GM12878 (cell line): ENCODE measurements around the gene ANGPTL4. TPM values are rescaled to one million over a fixed set of nuclear protein-coding genes. Genes with fewer than 3 reads are reported as not detected.
"Not testable (repeated sequence)": the region's sequence is repeated elsewhere in the genome, so short reads cannot be mapped to it uniquely, and the experiment has no call there.

Source experiments
- ATAC-seq: fragments of 200-7000 bp; cut with Tn5 transposase; 3 replicates; pipeline ENCODE4 v1.9.1; 2020; ENCODE audit warnings: mild to moderate bottlenecking, moderate library complexity
- BruUV-seq: library from RNA; stranded (reverse); fragments of 400-500 nt; replicated peaks from 2 replicates; lab custom pipeline; 2021; lab: Mats Ljungman, UMichigan
- CTCF ChIA-PET: fragments of 300-600 bp; sonication (Branson Sonifier 250); formaldehyde crosslinking; extraction: SDS; loops from one replicate; lab custom pipeline; 2021; ENCODE audit warnings: inconsistent platforms; lab: Yijun Ruan, JAX
- POLR2A ChIA-PET: fragments of 350-600 bp; formaldehyde crosslinking; extraction: SDS; loops from one replicate; lab custom pipeline; 2021; ENCODE audit warnings: inconsistent platforms; lab: Charles Lee
- RAD21 ChIA-PET: fragments of 300-600 bp; sonication (Branson Sonifier 250); formaldehyde crosslinking; loops from one replicate; lab custom pipeline; 2023; ENCODE audit warnings: antibody characterized with exemption; ENCODE audit not compliant: unreplicated experiment; lab: Charles Lee
- SMC1A ChIA-PET: fragments of 300-600 bp; sonication (Branson Sonifier 250); formaldehyde crosslinking; loops from one replicate; lab custom pipeline; 2023; ENCODE audit not compliant: unreplicated experiment, uncharacterized antibody; lab: Charles Lee
- DNase-seq: peaks from one replicate; pipeline ENCODE4 v3.0.0-alpha.2; 2011; ENCODE audit warnings: low read depth, low spot score
- FAIRE-seq: peaks from 3 replicates; lab custom pipeline; 2011; peaks lifted over from hg19 to GRCh38; lab: Jason Lieb, UNC
- H2AFZ ChIP-seq: 2 replicates; pipeline ENCODE4 v1.6.0; 2011; ENCODE audit warnings: low read depth, low read length, control low read depth; ENCODE audit not compliant: control insufficient read depth
- H3K27ac ChIP-seq: 2 replicates; pipeline ENCODE4 v1.5.1; 2011; ENCODE audit warnings: control low read depth; ENCODE audit not compliant: control insufficient read depth, insufficient read depth
- H3K27me3 ChIP-seq, 2 experiments: replicated peaks in 1 of 2; 2 replicates each; pipeline versions ENCODE4 v1.6.0 to v1.6.1; 2011; ENCODE audit warnings: low read length in 1 of 2; ENCODE audit not compliant: control insufficient read depth in 2 of 2, insufficient read depth in 2 of 2
- H3K36me3 ChIP-seq, 2 experiments: 2 replicates each; pipeline ENCODE4 v1.5.1; 2011; ENCODE audit warnings: low read length in 1 of 2; ENCODE audit not compliant: control insufficient read depth in 2 of 2, insufficient read depth in 2 of 2
- H3K4me1 ChIP-seq: 2 replicates; pipeline ENCODE4 v1.6.1; 2011; ENCODE audit warnings: mild to moderate bottlenecking, low read length, moderate library complexity, mixed read lengths; ENCODE audit not compliant: control insufficient read depth, insufficient read depth
- H3K4me2 ChIP-seq: 2 replicates; pipeline ENCODE4 v1.6.0; 2011; ENCODE audit warnings: control low read depth; ENCODE audit not compliant: control insufficient read depth, insufficient read depth
- H3K4me3 ChIP-seq: fragments of 200-600 bp; sonication (generic); 2 replicates; pipeline ENCODE4 v1.5.1; 2016
- H3K79me2 ChIP-seq: 2 replicates; pipeline ENCODE4 v1.6.0; 2011; ENCODE audit warnings: low read length; ENCODE audit not compliant: control insufficient read depth, insufficient read depth
- H3K9ac ChIP-seq: 2 replicates; pipeline ENCODE4 v1.8.0; 2011; ENCODE audit warnings: low read length, control low read depth, mixed read lengths; ENCODE audit not compliant: control insufficient read depth, insufficient read depth
- H3K9me3 ChIP-seq: replicated peaks from 3 replicates; pipeline ENCODE4 v1.5.1; 2011; ENCODE audit warnings: mild to moderate bottlenecking, low read length; ENCODE audit not compliant: control insufficient read depth, insufficient read depth
- H4K20me1 ChIP-seq: 2 replicates; pipeline ENCODE4 v1.6.0; 2011; ENCODE audit not compliant: control insufficient read depth, insufficient read depth
- CBFB ChIP-seq: IDR thresholded peaks from 2 replicates; pipeline ENCODE4 v1.6.1; 2016; ENCODE audit warnings: antibody characterized with exemption, low read depth
- CEBPB ChIP-seq, 2 experiments: fragments of 150-350 bp in 1 of 2; IDR thresholded peaks; 2 replicates each; pipeline ENCODE4 v1.6.1; 2012 to 2014; ENCODE audit warnings: low read depth in 2 of 2, low read length in 2 of 2, borderline replicate concordance in 1 of 2, inconsistent platforms in 1 of 2
- CREB1 ChIP-seq: IDR thresholded peaks from 2 replicates; pipeline ENCODE4 v1.6.1; 2012; ENCODE audit warnings: low read depth, mild to moderate bottlenecking, inconsistent platforms
- HDAC6 ChIP-seq: fragments of 200-600 bp; sonication (generic); IDR thresholded peaks from one replicate; pipeline ENCODE4 v1.8.0; 2017; ENCODE audit warnings: antibody characterized with exemption; ENCODE audit not compliant: unreplicated experiment
- JUND ChIP-seq: IDR thresholded peaks from 2 replicates; pipeline ENCODE4 v1.6.1; 2012; ENCODE audit warnings: low read depth, mild to moderate bottlenecking, low read length, improper control_type of control experiment, moderate library complexity
- KDM1A ChIP-seq: fragments of 200-600 bp; sonication (generic); IDR thresholded peaks from 2 replicates; pipeline ENCODE4 v1.6.1; 2016; ENCODE audit warnings: borderline replicate concordance
- MEF2B ChIP-seq: fragments of 450-650 bp; IDR thresholded peaks from 2 replicates; pipeline ENCODE4 v1.6.1; 2018; ENCODE audit warnings: mild to moderate bottlenecking, moderate library complexity; ENCODE audit not compliant: partially characterized antibody, poor library complexity, severe bottlenecking
- NFXL1 ChIP-seq: fragments of 450-650 bp; IDR thresholded peaks from 2 replicates; pipeline ENCODE4 v1.6.1; 2017; ENCODE audit warnings: antibody characterized with exemption, mild to moderate bottlenecking, borderline replicate concordance
- PAX5 ChIP-seq: IDR thresholded peaks from 2 replicates; pipeline ENCODE4 v1.6.1; 2011; ENCODE audit warnings: low read depth, low read length, borderline replicate concordance
- PAX8 ChIP-seq: fragments of 450-650 bp; IDR thresholded peaks from 2 replicates; pipeline ENCODE4 v1.6.1; 2017; ENCODE audit warnings: mild to moderate bottlenecking, moderate library complexity
- RAD51 ChIP-seq: fragments of 450-650 bp; IDR thresholded peaks from 2 replicates; pipeline ENCODE4 v1.6.1; 2016; ENCODE audit warnings: moderate library complexity, mild to moderate bottlenecking, inconsistent platforms
- RFX5 ChIP-seq: IDR thresholded peaks from 2 replicates; pipeline ENCODE4 v1.6.1; 2011; ENCODE audit warnings: low read depth, low read length, improper control_type of control experiment
- SIN3A ChIP-seq: IDR thresholded peaks from 2 replicates; pipeline ENCODE4 v1.6.1; 2012; ENCODE audit warnings: low read depth, low read length, improper control_type of control experiment
- SMC3 ChIP-seq: IDR thresholded peaks from 2 replicates; pipeline ENCODE4 v1.6.1; 2011; ENCODE audit warnings: low read length, improper control_type of control experiment, borderline replicate concordance
- STAT1 ChIP-seq: fragments of 450-650 bp; conservative IDR thresholded peaks from 2 replicates; pipeline ENCODE4 v1.6.1; 2014; ENCODE audit warnings: antibody characterized with exemption, mild to moderate bottlenecking
- TARDBP ChIP-seq: IDR thresholded peaks from 2 replicates; pipeline ENCODE4 v1.6.1; 2016; ENCODE audit warnings: borderline replicate concordance
- WGBS: methylation state at CpG from one replicate; pipeline ENCODE4 v1.1.6; 2016; ENCODE audit warnings: low lambda C conversion rate; ENCODE audit not compliant: insufficient replicate concordance, insufficient coverage; ENCODE audit errors: missing lambda C conversion rate; 5-methylcytosine and 5-hydroxymethylcytosine counted together
- in situ Hi-C: fragments of 300-500 bp; cut with MboI; formaldehyde crosslinking; loops from 9 replicates; pipeline ENCODE4 v1.14.3; 2018; ENCODE audit warnings: mixed read lengths
- intact Hi-C: fragments of 100-400 bp; cut with micrococcal nuclease; formaldehyde crosslinking; loops from one replicate; pipeline ENCODE4 v1.14.2; 2022; ENCODE audit not compliant: unreplicated experiment
- polyA plus RNA-seq, 11 experiments: library from polyadenylated mRNA; depleted of rRNA in 4 of 11; unstranded in 6 of 11; stranded (reverse) in 5 of 11; fragments of >200 nt; fragmentation: Nextera tagmentation in 4 of 11; fragmentation: Illumina TruSeq in 1 of 11; extraction: Ambion mirVana in 4 of 11; extraction: Trizol in 1 of 11; gene quantifications; 1 replicate in 1 of 11; 2 replicates in 10 of 11; pipeline versions ENCODE4 v1.2.1 to v1.2.3, GENCODE V29; 2011 to 2016; ENCODE audit warnings: inconsistent platforms in 2 of 11, missing spikeins in 2 of 11, low read depth in 1 of 11
- total RNA-seq, 4 experiments: library from RNA; depleted of rRNA in 3 of 4; stranded (reverse); fragments of >200 nt in 3 of 4; fragmentation: Illumina TruSeq in 1 of 4; extraction: Trizol in 1 of 4; gene quantifications; 2 replicates each; pipeline versions ENCODE4 v1.2.1 to v1.2.3, GENCODE V29; 2013 to 2021

Gene ANGPTL4
- total and polyA plus RNA-seq, 10 of the 15 experiments (the other 5 are each of a cell fraction or from before 2014, with no cell fraction given): 0.45 TPM; not detected in 9

DNA sequence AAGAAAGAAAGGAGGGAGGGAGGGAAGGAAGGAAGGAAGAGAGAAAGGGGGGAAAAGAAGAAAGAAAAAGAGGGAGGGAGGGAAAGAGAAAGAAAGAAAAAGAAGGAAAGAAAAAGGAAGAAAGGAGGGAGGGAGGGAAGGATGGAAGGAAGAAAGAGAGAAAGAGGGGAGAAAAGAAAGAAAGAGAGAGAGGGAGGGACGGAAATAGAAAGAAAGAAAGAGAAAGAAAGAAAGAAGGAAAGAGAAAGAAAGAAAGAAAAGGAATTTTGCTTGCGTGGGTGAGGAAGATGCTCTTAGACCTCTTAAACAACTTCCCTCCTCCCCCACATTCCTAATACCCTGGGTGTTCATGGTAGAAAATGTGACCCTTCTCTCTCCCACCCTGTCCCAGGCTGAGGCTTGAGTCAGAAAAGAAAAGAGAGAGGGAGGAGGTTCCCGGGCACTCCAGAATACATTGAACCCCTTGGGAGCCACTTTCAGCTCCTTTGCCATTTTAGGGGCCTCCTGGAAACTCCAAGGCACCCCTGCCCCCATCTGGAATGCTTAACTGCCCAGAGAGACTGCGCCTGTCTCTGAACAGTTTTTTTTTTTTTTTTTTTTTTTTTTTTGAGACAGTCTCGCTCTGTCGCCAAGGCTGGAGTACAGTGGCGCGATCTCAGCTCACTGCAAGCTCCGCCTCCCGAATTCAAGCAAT is 11.7 kb upstream of the ANGPTL4 start:
- Histone ChIP-seq H3K79me2 (no peaks in the 10 kb centered on the region), H3K27me3 (no peaks in the 10 kb centered on the region), H3K36me3 (no peaks in the 10 kb centered on the region), H3K4me1 (no peaks in the 10 kb centered on the region)
- RAD21 ChIA-PET: interaction anchor here (0.9 to 1.7 kb wide), 3 partner anchors 9 to 234 kb away, joined by 3 read pairs; partner anchors contain the start of gene MARCHF2
- WGBS: 14% methylated on average over 5 of the region's 10 CpGs
- TF ChIP-seq RFX5 (no peak), CBFB (no peak), STAT1 (no peak), NFXL1 (no peak), SIN3A (no peak), JUND (no peak), SMC3 (no peak), HDAC6 (no peak), CREB1 (no peak), MEF2B (no peak), KDM1A (no peak), PAX5 (no peak), RAD51 (no peak), PAX8 (no peak), TARDBP (no peak), CEBPB (IDR thresholded peaks at IDR 0.05; ENCODE audit: borderline replicate concordance in 1 of 2, low read depth in 2 of 2, low read length in 2 of 2) (no peak)
- TF ChIP-seq, all 136 proteins: peak for 0
- no peak overlapping the region for H3K27ac ChIP-seq
- H3K4me2 ChIP-seq: no peak overlapping the region
- ChIA-PET CTCF (interaction anchor here (1.2 to 4.1 kb wide), 8 partner anchors 10 to 226 kb away, joined by 3 to 29 read pairs (median 8); partner anchors contain the start of genes ANGPTL4, HNRNPM, MARCHF2 and MYO1F), SMC1A (no interaction called here), POLR2A (interaction anchor here (0.5 to 0.7 kb wide), 2 partner anchors 95 to 170 kb away, joined by 4 to 6 read pairs; no protein-coding TSS in a partner anchor)
- no peaks in the 10 kb centered on the region; the same call in 2 of the 3 replicates for H3K9me3 ChIP-seq
- BruUV-seq: no TSS peak
- in situ Hi-C loops (no loop called here), intact Hi-C loops (loop anchor here (5.0 kb wide), 1 partner anchor 230 kb away; no protein-coding TSS in a partner anchor)
- no peak overlapping the region for H2AFZ ChIP-seq
- FAIRE-seq (no peak), ATAC-seq (no peak), DNase-seq (no peak)
- H3K4me3 ChIP-seq: no peak overlapping the region
- H4K20me1 ChIP-seq: no peaks in the 10 kb centered on the region
- no peak overlapping the region for H3K9ac ChIP-seq

DNA sequence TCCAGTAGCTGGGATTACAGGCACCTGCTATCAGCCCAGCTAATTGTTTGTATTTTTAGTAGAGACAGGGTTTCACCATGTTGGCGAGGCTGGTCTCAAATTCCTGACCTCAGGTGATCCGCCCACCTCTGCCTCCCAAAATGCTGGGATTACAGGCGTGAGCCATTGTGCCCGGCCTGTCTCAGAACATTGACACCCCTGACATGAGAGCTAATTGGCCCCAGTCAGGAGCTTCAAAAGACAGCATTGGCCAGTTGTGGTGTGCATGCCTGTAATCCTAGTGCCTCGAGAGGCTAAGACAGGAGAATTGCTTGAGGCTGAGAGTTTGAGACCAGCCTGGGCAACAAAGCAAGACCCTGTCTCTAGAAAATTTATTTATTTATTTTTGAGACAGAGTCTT is 11.1 kb upstream of the ANGPTL4 start:
- 46% methylated on average over 5 of the region's 5 CpGs for WGBS
- in situ Hi-C loops, H3K9ac ChIP-seq, H4K20me1 ChIP-seq, H3K4me2 ChIP-seq, H3K9me3 ChIP-seq, H3K36me3 ChIP-seq, BruUV-seq, H3K4me3 ChIP-seq, DNase-seq, ATAC-seq, SMC1A ChIA-PET, FAIRE-seq, H3K4me1 ChIP-seq, H2AFZ ChIP-seq, H3K27ac ChIP-seq, H3K79me2 ChIP-seq, H3K27me3 ChIP-seq: not testable (repeated sequence)
- ChIA-PET POLR2A (interaction anchor here (0.5 to 0.7 kb wide), 2 partner anchors 94 to 171 kb away, joined by 4 to 6 read pairs; no protein-coding TSS in a partner anchor), CTCF (interaction anchor here (1.2 to 4.1 kb wide), 10 partner anchors 10 to 289 kb away, joined by 3 to 29 read pairs (median 6); partner anchors contain the start of genes ANGPTL4, HNRNPM, MARCHF2 and MYO1F), RAD21 (interaction anchor here (0.9 to 1.7 kb wide), 2 partner anchors 60 to 234 kb away, joined by 3 read pairs; partner anchors contain the start of gene MARCHF2)
- intact Hi-C loops: loop anchor here (5.0 kb wide), 1 partner anchor 229 kb away; no protein-coding TSS in a partner anchor
